Hematopoietic multipotent progenitor cell treated with erythropoietin and hydrocortisone succinate and interleukin-3 and kit ligand, for 17 days (in vitro differentiated cells): ENCODE measurements around the gene NTMT2.

Experiments
- DNase-seq: peaks from one replicate; pipeline ENCODE4 v3.0.0-alpha.2; 2015; ENCODE audit warnings: low spot score

NTMT2 gene

DNA sequence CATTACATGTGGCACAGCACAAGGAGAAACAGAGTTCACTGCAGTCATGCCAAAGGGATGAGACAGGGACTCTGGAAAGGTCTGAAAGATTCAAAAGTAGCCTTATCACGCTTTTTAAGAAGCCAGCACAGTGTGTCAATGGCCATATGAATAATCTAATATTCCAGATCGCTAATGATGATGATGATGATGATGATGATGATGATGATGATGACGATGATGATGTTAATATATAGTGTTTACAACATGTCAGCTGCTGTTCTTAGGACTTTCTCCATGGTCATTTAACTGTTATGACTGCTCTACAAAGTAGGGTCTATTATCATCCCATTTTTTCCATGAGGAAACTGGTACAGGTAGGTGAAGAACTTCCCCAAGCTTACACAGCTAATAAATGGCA is 64.4 kb downstream of the NTMT2 start:
- DNase-seq = no peak

DNA sequence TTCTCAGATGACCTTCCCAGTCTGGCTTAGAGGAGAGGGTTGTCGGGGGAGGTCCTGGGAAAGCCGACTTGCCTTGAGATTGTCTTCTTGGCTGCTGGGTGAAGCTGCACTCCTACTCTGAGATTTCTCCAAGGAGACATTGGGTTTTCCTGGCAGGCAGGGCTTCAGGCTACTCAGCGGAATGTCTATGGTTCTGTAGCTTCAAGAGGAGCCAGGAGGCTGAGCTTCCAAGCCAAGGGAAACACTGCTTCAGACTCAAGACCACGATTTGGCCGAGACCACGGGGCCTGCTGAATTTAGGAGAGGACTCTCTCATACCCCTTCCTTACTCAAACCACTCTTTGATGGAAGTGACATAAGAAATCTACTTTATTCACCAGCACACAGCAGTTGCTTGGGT is 67.8 kb downstream of the NTMT2 start:
- no peak for DNase-seq

DNA sequence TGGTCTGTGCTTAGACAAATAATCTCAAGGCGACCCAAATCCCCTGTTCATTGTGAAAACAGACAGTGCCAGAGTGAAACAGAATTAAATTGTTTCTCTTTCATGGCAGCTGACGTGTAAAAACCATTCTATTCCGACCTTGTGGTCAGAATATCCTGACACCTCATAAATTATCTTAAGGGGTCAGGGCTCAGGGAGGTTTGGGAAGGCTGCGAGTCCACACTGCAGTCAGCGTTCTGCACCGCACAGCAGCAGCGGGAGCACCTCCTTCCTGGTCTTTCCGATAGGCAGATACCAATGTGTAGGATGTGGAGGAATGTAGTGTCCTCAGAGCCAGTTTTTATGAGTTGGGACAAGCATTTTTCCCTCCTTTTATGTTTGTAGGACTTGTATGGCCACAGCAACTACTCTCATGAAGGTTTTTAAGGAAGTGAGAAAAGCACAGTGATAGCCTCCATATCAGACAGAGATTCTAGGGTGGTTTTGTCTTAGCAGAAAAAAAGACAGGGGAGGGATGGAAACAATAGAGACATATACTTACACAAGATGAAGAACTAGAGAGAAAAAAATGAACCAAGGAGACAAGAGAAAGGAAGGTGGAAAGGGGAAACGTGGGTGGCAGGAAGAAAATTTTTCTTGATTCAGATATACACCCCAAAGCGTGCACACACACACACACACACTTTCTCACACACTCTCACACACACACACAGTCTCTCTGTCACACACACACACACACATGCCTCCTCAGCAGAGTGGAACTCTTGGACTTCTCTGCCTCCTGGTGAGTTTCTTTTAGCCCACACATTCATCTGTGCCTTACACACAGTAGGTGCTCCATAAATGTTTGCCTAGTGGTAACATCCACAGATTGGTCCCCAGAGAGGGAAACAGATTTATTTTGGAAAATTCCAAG is 68.6 kb downstream of the NTMT2 start:
- no peak for DNase-seq

DNA sequence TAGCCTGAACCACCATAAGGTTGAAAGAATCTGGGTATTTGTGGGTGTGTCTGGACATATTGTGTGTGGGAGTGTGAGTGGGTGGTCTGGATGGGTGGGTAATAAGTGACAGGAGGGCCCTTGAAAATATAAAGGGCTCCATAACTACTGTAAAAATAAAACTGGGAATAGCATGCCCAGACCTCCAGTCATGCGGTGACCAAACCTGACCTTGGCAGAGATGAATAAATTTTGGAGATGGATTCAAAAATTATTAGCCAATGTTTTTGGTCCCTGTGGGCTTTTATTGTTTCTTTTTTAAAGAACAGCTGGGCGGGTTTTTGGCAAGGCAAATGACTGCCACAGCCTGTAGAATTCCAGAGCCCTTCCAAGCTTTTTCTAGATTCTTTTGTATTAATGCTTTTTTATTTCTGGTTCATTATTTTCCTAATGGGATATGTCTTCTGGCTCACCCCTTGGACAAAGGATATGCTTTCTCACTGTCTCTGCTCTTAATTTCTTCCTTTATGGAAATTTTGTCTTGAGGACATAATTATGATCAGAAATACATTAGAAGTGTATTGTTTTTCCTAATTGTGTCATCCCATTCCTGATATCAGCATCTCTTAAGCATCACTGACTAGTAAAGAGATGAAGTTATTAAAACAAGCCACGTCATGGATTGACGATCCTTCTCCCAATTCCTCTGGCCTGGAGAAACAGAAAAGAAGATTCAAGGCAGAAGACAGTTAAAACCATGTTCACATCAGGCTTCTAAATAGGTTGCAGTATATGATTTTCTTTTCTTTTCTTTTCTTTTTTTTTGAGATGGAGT is 69.5 kb downstream of the NTMT2 start:
- no peak for DNase-seq

DNA sequence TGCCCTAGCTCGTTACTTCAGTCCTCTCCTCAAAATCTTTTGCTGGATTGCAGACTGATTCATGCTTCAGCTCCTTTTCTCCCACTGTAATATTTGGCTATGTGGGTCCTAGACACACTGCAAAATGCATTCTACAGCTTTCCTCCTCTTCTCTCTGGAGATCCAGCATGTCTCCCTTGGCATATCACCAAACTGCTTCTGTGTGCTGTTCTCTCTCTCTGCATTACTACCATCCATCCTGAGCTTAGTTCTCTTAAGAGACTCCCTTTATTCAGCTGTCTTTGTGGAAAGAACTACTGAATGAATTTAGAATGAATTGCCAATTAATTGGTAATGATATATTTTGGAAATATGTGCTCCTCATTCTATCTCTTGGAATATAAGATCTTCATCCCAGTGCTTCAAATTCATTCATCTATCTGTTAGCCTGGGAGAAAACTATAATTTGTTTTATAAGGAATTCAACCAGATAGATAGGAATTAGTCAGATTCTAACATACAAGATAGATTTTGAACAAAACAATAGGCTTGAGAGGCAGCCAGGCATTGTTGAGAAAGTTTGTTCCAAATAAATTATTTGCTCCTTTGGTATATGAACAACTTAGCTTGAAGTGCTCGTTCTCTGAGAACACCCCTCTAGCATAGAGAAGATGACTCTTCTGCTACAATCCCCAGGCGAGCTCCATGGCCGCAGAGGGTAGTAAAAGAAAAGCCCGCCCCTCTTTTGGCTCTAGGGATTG is 71.9 kb downstream of the NTMT2 start:
- no peak for DNase-seq

DNA sequence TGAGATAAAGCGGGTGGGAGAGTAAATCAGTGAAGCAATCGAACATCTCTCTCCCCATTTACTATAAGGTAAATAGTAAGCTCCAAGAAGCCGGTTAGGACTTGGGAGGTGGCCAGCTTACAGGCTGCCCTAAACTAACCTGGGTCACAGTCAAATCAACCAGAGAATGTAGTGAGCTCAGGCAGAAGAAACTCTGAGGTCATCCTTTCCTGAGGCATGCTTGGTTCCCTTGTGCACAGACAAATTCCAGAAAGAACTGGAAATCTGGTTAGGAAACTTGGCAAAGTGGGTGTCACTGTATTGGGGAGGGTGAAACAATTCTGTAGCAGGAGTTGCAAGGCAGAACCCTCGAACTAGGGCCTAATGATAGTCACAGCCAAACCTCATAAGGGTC is 72.5 kb downstream of the NTMT2 start:
- no peak for DNase-seq
